DND-41 (cell line): Measurements from ENCODE around the gene CRTAP.

Source experiments
- EZH2 ChIP-seq: IDR thresholded peaks from 3 replicates; pipeline ENCODE4 v1.6.1; 2012; ENCODE audit warnings: borderline replicate concordance, low read depth, mild to moderate bottlenecking, moderate library complexity, low read length, inconsistent platforms; ENCODE audit not compliant: severe bottlenecking
- TF ChIP-seq, protein P1 (sequence below): IDR thresholded peaks from 2 replicates; pipeline ENCODE4 v1.5.1; 2012; ENCODE audit warnings: borderline replicate concordance, low read length, moderate library complexity, mild to moderate bottlenecking; ENCODE audit not compliant: poor library complexity, severe bottlenecking; ENCODE audit errors: extremely low read depth

DNA sequence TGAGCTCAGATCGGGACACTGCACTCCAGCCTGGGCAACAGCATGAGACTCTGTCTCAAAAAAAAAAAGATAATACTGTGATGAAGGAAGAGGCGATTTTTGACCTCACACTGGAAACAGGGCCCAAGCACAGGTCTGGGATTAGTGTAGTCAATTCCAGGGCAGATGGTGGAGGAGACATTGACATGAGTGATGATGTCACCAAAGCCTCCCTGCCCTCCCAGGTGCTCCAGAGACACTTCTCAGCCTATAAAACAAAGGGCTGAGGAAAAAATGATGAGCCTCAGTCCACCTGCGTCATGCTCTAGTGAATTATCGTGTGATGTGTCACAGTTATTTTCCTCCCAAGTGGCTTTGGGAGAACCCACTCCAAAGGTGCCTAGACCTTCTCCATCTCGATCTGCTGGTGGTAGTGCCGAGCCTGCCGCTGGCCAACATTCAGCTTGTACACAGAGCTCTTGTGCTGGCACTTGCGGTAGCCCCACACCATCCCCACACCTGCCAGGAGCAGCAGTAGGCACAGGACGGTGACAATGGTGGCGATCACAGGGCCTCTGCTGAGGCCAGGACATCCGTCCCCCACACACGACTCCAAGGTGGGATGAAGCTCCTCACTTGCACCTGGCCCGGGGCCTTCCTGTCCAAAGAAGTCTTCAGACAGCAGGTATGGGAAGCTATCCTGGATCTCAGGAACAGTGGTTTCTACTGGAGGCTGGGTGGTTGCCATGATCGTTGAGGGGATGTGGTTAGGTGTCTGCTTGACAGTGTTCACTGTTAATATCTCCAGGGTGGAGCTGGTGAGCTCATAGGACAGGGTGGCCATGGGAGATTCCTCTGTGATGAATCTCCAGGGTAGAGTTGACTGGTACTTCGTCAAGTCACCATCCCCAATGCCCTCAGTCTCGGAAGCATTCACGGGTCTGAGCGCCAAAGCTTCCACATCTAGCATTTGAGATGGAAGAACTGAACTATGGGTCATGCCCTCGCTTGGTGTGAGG lies 38.8 kb downstream of the CRTAP start:
- TF ChIP-seq, protein P1, sequence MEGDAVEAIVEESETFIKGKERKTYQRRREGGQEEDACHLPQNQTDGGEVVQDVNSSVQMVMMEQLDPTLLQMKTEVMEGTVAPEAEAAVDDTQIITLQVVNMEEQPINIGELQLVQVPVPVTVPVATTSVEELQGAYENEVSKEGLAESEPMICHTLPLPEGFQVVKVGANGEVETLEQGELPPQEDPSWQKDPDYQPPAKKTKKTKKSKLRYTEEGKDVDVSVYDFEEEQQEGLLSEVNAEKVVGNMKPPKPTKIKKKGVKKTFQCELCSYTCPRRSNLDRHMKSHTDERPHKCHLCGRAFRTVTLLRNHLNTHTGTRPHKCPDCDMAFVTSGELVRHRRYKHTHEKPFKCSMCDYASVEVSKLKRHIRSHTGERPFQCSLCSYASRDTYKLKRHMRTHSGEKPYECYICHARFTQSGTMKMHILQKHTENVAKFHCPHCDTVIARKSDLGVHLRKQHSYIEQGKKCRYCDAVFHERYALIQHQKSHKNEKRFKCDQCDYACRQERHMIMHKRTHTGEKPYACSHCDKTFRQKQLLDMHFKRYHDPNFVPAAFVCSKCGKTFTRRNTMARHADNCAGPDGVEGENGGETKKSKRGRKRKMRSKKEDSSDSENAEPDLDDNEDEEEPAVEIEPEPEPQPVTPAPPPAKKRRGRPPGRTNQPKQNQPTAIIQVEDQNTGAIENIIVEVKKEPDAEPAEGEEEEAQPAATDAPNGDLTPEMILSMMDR: no peak
- no peak for TF ChIP-seq EZH2
